GM18909 (cell line): ENCODE results near the gene LINGO4.
"Not testable (repeated sequence)": the region's sequence is repeated elsewhere in the genome, so short reads cannot be mapped to it uniquely, and the experiment has no call there.

Experiments
- ATAC-seq: cut with Tn5 transposase; IDR thresholded peaks from one replicate; pipeline ENCODE4 v1.9.1; 2021; ENCODE audit warnings: mild to moderate bottlenecking; ENCODE audit not compliant: unreplicated experiment, poor library complexity

LINGO4 gene

GRCh38 chr1:151790071-151790939 is 14.9 kb downstream of the LINGO4 start, which contains the start of gene TDRKH:
TSS of gene TDRKH (minus strand) at chr1:151790500. CDS start at chr1:151783022, 7,478 bp downstream.
- ATAC-seq: peak; percentile 98

GRCh38 chr1:151787689-151788088 is 17.5 kb downstream of the LINGO4 start:
- no peak for ATAC-seq

DNA sequence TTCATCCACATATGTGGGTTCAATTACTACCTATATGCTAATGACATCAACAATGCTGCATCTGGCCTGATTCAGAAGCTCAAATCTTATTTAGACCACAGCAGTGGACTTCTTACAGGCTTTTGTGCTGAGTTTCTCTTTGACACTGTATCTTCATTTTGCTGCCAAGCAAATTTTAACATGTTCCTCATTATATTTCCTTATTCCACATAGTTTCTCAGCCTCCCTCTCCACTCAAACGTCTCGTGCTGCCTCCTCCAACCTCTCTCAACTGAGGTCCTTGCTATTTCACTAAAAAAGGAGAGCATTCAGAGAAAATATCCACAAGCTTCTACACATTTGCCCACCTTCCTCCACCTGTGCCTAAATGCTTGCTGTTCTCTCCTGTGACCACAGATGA is 21.4 kb downstream of the LINGO4 start:
- no peak for ATAC-seq

DNA sequence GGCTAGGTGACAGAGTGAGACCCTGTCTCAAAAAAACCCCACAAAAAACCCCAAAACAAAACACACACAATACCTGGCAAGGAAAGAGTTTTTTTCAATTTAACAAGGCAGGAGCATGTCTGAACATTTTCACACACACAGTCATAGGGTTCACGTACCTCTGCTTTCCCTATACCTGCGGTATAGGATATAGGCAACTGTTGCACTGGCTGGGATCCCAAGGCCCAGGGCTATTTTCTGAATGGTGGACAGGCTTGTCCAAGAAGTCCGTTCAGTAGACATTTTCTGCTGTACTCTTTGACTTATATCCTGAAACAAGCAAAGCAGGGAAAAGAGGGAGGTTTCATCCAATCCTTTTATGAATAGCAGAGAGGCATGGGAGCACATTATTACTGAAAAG is 22.5 kb downstream of the LINGO4 start:
- ATAC-seq: no peak

DNA sequence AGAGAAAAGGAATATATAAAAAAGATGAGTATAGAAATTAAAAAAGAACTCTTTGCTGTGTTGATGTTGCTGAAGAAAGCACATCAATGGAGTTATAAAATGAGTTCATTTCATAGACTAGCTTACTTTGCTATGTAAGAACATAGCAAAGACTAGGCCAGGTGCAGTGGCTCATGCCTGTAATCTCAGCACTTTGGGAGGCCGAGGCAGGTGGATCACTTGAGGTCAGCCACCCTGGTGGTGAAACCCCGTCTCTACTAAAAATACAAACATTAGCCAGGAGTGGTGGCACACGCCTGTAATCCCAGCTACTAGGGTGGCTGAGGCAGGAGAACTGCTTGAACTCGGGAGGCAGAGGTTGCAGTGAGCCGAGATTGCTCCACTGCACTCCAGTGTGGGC is 23.2 kb downstream of the LINGO4 start:
- not testable (repeated sequence) for ATAC-seq

DNA sequence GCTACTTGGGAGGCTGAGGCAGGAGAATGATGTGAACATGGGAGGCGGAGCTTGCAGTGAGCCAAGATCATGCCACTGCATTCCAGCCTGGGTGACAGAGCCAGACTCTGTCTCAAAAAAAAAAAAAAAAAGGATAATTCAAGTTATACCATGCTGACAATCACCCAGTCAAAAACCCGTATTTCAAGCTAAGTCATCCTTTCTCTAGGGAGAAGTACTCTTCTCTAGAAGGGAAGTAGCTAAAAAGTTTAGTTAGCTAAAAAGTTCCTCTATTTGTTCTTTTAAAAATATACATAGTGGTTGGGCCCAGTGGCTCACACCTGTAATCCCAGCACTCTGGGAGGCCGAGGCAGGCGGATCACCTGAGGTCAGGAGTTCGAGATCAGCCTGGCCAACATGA is 24.5 kb downstream of the LINGO4 start:
- not testable (repeated sequence) for ATAC-seq

DNA sequence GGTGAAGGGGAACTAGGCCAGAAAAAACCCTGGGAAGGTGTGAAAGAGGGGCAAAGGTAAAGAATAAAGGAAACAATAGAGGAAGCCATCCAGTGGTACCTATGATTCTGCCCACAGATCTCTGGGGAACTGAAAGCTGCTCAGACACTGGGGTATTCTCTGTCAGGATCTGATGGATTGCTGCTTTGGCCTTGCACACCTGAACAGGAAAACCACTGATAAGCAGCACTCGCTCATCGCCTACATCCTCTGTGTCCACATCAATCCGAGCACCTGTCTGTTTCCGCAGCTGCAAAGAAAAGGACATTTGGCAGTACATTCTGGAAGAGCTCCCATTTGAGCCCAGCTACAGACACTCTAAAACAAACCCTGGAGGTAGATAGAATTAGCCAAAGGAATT is 25.4 kb downstream of the LINGO4 start:
- no peak for ATAC-seq

DNA sequence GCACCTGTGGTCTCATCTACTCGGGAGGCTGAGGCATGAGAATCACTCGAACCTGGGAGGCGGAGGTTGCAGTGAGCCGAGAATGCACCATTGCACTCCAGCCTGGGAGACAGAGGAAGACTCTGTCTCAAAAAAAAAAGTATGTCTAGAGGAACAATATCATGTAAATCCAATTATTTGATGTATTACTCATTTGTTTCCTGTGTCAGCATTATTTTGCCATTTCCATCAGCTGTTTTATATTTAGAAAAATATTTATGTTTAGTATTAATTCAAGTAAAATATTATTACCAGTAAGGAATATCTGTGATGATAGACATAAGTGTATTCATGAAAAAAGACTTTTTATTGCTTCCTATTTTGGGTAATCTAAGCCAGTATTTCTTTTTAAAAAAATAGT is 27.9 kb downstream of the LINGO4 start:
- ATAC-seq: no peak

DNA sequence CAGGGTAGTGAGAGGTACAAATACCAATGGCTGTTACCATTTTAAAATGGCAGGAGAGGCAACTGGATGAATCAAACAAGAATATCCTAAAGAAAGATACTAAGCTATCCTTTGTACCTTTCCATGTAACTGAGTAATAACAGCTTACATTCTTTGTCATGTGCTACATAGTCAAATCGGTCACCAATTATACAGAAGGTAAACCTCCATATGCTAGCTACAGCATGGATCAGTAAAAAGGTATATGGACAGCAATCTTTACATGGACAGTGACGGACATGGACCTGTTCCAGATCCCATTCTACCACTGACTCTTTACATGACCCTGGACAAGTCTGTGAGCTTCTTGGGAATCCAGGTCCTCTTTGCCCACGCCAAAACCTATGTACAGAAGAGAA is 28.6 kb downstream of the LINGO4 start:
- no peak for ATAC-seq

- ATAC-seq: no peak
Measured at GRCh38 chr1:151775894-151776664, 29.1 kb downstream of the LINGO4 start.

- ATAC-seq: no peak
Measured at GRCh38 chr1:151774256-151774922, 30.8 kb downstream of the LINGO4 start.

GRCh38 chr1:151773702-151774101 is 31.5 kb downstream of the LINGO4 start:
- no peak for ATAC-seq

DNA sequence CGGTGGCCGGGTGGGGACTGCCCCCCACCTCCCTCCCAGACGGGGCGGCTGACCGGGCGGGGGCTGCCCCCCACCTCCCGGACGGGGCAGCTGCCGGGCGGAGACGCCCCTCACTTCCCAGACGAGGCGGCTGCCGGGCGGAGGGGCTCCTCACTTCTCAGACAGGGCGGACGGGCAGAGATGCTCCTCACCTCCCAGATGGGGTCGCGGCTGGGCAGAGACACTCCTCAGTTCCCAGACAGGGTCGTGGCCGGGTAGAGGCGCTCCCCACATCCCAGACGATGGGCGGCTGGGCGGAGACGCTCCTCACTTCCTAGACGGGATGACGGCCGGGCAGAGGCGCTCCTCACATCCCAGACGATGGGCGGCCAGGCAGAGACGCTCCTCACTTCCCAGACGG is 35.9 kb downstream of the LINGO4 start:
- ATAC-seq: not testable (repeated sequence)

GRCh38 chr1:151768351-151769066 is 36.7 kb downstream of the LINGO4 start:
- ATAC-seq: not testable (repeated sequence)

DNA sequence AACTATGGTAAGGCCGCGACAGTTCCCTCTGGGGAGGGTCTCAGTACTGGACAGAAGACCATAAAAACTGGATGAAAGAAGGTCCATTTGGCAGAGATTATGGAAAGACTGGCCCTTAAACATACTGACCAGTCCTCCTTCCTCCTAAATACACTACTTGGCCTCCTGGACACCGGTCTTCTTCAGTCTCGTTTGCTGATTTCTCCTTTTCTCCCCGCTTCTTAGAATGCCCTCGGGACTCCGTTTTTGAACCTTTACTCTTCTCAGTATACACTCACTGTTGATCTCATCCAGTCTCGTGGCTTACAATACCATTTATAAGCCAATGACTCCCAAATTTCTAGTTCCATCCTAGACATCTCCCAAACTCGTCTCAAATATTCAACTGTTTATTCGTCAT is 41.2 kb downstream of the LINGO4 start:
- ATAC-seq: no peak

DNA sequence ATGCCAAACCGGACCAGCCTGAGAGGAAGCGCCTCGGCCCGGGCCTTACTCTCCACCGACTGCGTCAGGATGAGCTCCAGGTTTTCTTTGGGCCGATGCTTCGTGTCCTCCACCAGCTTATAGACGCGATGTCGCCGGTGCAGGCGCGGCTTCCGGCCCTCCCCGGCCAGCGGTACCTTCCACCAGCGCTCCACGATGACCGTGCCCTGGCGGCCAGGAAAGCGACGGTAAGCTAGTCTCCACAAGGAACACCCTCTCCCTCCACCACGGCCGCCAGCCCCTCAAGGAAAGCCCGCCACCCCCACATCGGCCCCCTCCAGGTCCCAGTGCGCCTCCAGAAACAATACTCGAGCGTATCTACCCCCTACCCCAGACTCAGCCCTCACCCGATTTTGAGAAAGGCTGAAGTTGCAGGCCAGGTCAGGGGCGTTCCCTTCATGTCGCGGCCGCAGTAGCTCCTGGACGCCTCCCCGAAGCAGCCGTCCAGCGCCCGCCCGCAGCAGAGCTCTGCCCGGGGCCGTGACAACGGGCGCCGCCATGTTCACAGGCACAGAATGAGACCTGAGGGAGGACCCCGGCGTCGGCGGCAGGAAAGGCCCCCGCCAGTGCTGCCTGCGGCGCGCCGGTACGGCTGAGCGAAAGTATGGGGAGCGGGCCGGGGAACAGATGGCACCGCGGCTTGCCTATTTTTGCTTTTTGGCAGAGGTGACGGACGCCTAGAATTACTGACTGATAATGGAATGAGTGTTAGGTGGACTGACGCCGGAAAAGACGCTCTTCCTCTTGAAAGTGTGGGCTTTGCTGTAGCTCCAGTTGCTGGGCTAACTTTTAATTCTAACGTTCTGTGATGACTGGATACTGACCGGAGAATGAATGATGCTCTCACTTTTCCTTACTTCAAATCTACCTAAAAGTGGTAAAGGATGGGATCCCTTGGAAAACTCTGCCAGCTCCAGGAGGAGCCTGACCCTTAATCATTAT is 42.0 kb downstream of the LINGO4 start, which contains the start of gene MRPL9:
Gene MRPL9, minus strand, starts transcription at position 556 of the 981 bp plus-strand sequence. Its CDS starts 17 bp downstream, at position 539.
- ATAC-seq: peak; percentile 91

DNA sequence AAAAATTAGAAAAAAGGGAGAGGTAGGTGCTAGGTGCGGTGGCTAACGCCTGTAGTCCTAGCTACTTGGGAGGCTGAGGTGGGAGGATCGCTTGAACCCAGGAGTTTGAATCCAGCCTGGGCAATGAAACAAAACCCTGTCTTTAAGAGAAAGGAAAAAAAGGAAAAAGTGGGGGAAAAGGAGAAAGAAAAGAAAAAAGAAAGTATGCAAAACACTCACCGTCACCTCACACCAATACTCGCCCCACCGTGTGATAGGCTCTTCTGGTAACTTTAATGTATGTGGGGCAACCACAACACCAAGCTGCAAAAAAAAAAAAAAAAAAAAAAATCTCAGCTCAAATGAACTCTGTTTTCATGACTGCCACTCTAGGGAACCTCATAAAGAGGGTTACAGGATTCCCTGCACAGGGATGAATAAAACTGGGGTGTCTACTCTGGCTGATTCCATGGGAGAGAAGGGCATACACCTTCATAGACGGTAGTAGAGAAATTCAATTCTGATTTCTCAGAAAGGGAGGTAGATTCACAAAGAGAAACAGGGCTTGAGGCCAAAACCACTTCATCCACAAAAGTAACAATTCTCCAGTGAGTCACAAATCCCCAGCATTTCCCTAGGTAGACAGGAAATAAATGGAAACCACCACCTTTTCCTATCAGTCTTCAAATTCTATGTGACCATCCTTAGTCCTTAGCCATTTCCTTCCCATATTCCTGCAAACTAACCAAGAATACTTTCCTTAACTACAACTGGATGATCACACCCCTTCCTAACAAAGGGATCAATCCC is 44.4 kb downstream of the LINGO4 start:
- no peak for ATAC-seq

DNA sequence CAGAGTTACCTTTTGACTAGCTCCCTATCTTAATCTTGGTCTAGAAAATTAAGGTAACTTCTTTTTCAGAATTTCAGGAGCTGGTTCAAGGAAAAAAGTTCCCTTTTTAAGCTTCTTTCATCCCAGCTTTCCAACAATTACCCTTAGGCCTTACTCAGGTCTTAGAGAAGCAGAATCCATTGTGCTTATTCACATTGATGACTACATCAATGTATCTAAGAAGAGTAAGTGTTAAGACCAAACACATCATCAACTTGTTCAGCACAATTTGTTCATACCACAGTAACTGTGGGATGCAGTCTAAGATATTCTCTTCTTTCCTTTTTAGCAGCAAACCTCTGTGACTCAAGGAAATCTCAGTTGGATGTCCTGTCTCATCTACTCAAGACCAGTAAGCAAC is 46.0 kb downstream of the LINGO4 start:
- ATAC-seq: no peak
